Measurements from ENCODE around the gene SLC12A9. TPM values are rescaled to one million over a fixed set of nuclear protein-coding genes. Genes with fewer than 3 reads are reported as not detected.

Gene SLC12A9
- total and polyA plus RNA-seq, 5 experiments from 2014 or later, result 6.8 to 74.7 (median 9.4) TPM

GRCh38 chr7:100888291-100888987 is 35.9 kb downstream of the SLC12A9 start:
- DNase-seq (no peak), ATAC-seq (no peak)
- H3K27ac Mint-ChIP-seq, result peak overlapping the region; percentile 91 to 98 (median 96)
- peaks cover 22 to 70% (median 49%) of the 10 kb centered on the region in 4 donors for H3K4me1 Mint-ChIP-seq
- POLR2A ChIA-PET, result interaction anchor here (0.6 to 6.3 kb wide), 8 partner anchors 12 to 522 kb away, joined by 3 to 165 read pairs (median 5); partner anchors contain the start of genes EPHB4, FBXO24, FIS1 and LRCH4
- H3K27me3 Mint-ChIP-seq, result peaks cover 3 to 23% (median 8%) of the 10 kb centered on the region in 5 donors
- peak overlapping the region; percentile 80 to 94 (median 88) for H3K4me3 Mint-ChIP-seq
- H3K36me3 Mint-ChIP-seq, result peaks cover 0 to 52% (median 25%) of the 10 kb centered on the region in 3 donors
- no peaks in the 10 kb centered on the region for H3K9me3 Mint-ChIP-seq

GRCh38 chr7:100888988-100889750 is 36.7 kb downstream of the SLC12A9 start, which contains the start of gene UFSP1:
Gene UFSP1, minus strand, starts transcription at chr7:100889715. Its CDS starts 444 bp downstream, at chr7:100889271.
- DNase-seq (no peak), ATAC-seq (peak in 1 of 2 donors; percentile 1)
- Mint-ChIP-seq H3K27me3 (peaks cover 3 to 29% (median 11%) of the 10 kb centered on the region in 5 donors), H3K4me1 (peaks cover 22 to 64% (median 49%) of the 10 kb centered on the region in 4 donors), H3K36me3 (peaks cover 0 to 47% (median 22%) of the 10 kb centered on the region in 3 donors), H3K4me3 (peak within 1 kb of the TSS; percentile 84 to 94 (median 88)), H3K27ac (peak within 1 kb of the TSS; percentile 91 to 98 (median 96)), H3K9me3 (no peaks in the 10 kb centered on the region)
- POLR2A ChIA-PET, result interaction anchor here (0.5 to 6.3 kb wide), 12 partner anchors 13 to 461 kb away, joined by 3 to 165 read pairs (median 4); partner anchors contain the start of genes FBXO24, FIS1, PLOD3 and POP7

- no peak for DNase-seq
- Mint-ChIP-seq H3K4me1 (peaks cover 21 to 50% (median 43%) of the 10 kb centered on the region in 4 donors), H3K27me3 (peaks cover 4 to 36% (median 14%) of the 10 kb centered on the region in 5 donors), H3K27ac (peak overlapping the region in 3 of 10 donors; percentile 7 to 68 (median 31)), H3K4me3 (peak overlapping the region; percentile 82 to 94 (median 86)), H3K36me3 (peaks cover 0 to 30% (median 17%) of the 10 kb centered on the region in 3 donors), H3K9me3 (no peaks in the 10 kb centered on the region)
- POLR2A ChIA-PET, result interaction anchor here (0.6 to 6.3 kb wide), 3 partner anchors 14 to 203 kb away, joined by 3 to 165 read pairs (median 33); partner anchors contain the start of genes SLC12A9 and SRRT
- ATAC-seq, result no peak
Observed at GRCh38 chr7:100890653-100891567, 38.4 kb downstream of the SLC12A9 start.

DNA sequence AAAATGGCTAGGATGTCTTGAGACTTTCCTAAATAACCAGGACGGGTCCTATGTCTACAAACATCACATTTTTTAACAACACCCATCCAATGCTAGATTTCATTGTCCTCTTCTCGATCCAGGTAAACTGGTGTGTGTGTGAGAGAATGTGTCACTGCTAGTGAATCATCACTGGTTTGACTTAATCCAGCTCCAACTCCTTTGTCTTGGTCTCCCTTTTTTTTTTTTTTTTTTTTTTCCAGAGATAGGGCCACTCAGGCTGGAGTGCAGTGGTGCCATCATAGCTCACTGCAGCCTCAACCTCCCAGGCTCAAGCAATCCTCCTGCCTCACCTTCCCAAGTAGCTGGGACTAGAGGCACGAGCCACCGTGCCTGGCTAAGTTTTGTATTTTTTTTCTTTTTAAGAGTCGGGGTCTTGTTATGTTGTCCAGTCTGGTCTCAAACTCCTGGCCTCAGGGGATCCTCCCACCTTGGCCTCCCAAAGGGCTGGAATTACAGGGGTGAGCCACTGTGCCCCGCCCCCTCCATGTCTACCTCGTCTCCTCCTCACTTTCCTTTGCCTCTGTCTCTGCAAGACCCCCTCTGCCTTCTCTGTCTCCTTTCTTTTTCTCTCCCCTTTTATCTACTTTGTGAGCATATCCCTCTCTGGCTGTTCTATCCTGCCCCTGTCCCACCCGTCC is 39.2 kb downstream of the SLC12A9 start:
- peaks cover 0 to 1% (median 0%) of the 10 kb centered on the region in 9 donors for H3K9me3 Mint-ChIP-seq
- no peak for DNase-seq

GRCh38 chr7:100892364-100893317 is 40.1 kb downstream of the SLC12A9 start:
- Mint-ChIP-seq H3K27me3 (peaks cover 12 to 48% (median 20%) of the 10 kb centered on the region in 5 donors), H3K9me3 (peaks cover 0 to 3% (median 0%) of the 10 kb centered on the region in 9 donors), H3K4me1 (peaks cover 22 to 46% (median 38%) of the 10 kb centered on the region in 4 donors), H3K36me3 (peaks cover 0 to 16% (median under 1%) of the 10 kb centered on the region in 3 donors), H3K4me3 (peak overlapping the region in 5 of 10 donors; percentile 26 to 85 (median 42)), H3K27ac (peak overlapping the region in 1 of 10 donors; percentile 40)
- DNase-seq, result no peak
- POLR2A ChIA-PET, result no interaction called here
- no peak for ATAC-seq

More for the DNA sequence above, 39.2 kb downstream of the SLC12A9 start:
- Mint-ChIP-seq H3K4me1 (peaks cover 25 to 50% (median 44%) of the 10 kb centered on the region in 4 donors), H3K27me3 (peaks cover 9 to 44% (median 20%) of the 10 kb centered on the region in 5 donors), H3K27ac (peak overlapping the region in 5 of 10 donors; percentile 15 to 68 (median 40)), H3K36me3 (peaks cover 0 to 26% (median 10%) of the 10 kb centered on the region in 3 donors), H3K4me3 (peak overlapping the region; percentile 31 to 85 (median 80))
- no peak for ATAC-seq
- POLR2A ChIA-PET, result interaction anchor here (0.6 to 6.3 kb wide), 3 partner anchors 15 to 204 kb away, joined by 3 to 165 read pairs (median 33); partner anchors contain the start of genes SLC12A9 and SRRT

DNA sequence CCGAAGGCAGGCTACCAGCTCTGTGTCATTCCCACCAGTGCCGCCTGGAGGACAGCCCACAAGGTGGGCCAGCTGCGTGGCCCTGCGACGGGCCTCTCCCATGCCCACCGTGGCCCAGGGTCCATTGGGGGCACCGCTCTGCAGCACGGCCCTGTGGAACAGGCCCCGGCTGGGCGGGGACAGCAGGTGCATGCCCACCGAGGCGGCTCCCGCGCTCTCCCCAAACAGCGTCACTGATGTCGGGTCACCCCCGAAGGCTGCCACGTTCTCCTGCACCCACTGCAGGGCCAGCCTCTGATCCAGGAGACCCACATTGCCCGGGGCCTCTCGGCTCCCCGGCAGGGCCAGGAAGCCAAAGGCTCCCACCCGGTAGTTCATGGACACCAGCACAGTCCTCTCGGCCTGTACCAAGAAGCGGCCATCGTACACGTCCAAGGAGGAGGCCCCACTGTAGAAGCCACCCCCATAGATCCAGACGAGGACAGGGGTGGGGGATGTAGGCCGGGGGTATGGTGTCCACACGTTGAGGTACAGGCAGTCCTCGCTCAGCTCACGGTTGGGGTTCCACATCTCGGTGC is 40.9 kb downstream of the SLC12A9 start:
- H3K36me3 Mint-ChIP-seq, result peaks cover 0 to 10% (median 0%) of the 10 kb centered on the region in 3 donors
- peak overlapping the region in 3 of 10 donors; percentile 18 to 62 (median 48) for H3K4me3 Mint-ChIP-seq
- DNase-seq (no peak), ATAC-seq (no peak)
- peaks cover 12 to 56% (median 27%) of the 10 kb centered on the region in 5 donors for H3K27me3 Mint-ChIP-seq
- no peak overlapping the region for H3K27ac Mint-ChIP-seq
- peaks cover 17 to 38% (median 33%) of the 10 kb centered on the region in 4 donors for H3K4me1 Mint-ChIP-seq
- POLR2A ChIA-PET, result interaction anchor here (0.6 to 1.2 kb wide), 2 partner anchors 19 to 167 kb away, joined by 5 read pairs; partner anchors contain the start of gene SRRT
- H3K9me3 Mint-ChIP-seq, result peaks cover 0 to 3% (median 0%) of the 10 kb centered on the region in 9 donors

- no peak for ATAC-seq
- Mint-ChIP-seq H3K27me3 (peaks cover 12 to 58% (median 30%) of the 10 kb centered on the region in 5 donors), H3K9me3 (peaks cover 0 to 3% (median 0%) of the 10 kb centered on the region in 9 donors), H3K4me1 (peaks cover 16 to 33% (median 28%) of the 10 kb centered on the region in 4 donors), H3K27ac (no peak overlapping the region), H3K36me3 (peaks cover 0 to 8% (median 0%) of the 10 kb centered on the region in 3 donors), H3K4me3 (peak overlapping the region in 9 of 10 donors; percentile 18 to 94 (median 36))
- DNase-seq, result no peak
- POLR2A ChIA-PET, result interaction anchor here (0.6 to 1.2 kb wide), 3 partner anchors 20 to 171 kb away, joined by 4 to 5 read pairs (median 5); partner anchors contain the start of gene SRRT
Observed at GRCh38 chr7:100893910-100894721, 41.6 kb downstream of the SLC12A9 start.

DNA sequence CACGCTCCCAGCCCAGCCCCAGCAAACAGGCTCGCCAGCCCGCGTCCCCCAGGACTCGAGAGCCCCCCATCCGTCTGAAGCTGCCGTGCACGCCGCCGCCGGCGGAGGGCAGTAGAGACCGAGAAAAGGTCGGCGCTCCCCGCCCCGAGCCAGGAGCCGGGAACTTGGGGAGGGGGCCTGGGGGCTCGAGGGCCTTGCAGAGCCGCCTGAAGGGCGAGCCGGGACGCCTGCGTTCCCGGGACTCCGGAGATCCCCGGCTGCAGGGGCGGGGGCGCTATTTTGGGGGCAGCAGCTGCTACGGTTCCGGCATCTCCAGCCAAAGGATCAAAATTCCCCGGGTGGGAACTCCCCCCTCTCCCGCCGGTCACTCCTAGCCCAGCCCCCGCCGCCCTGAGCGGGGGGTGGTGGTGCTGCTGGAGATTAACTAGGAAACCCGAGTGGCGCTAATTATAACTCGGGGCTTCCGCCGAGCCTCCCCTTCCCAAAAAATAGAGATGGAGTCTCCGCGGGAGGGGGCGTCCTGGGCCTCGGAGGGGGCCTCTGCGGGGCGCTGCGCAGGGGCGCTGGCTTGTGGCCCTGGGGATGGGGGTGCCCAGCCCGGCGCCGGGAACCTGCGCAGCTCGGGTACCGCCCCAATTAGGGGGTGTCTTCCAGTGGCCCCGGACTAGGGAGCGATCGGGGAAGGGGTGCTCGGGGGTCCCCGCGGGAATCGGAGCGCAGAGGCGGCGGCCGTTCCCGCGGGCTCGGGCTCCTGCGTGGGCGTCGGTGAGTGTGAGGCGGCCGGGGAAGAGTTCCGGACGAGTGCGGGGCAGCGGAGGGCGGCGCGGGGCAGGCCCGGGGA is 42.6 kb downstream of the SLC12A9 start:
- Mint-ChIP-seq H3K4me1 (peaks cover 16 to 32% (median 25%) of the 10 kb centered on the region in 4 donors), H3K27ac (no peak overlapping the region), H3K27me3 (peaks cover 14 to 58% (median 32%) of the 10 kb centered on the region in 5 donors), H3K9me3 (peaks cover 0 to 3% (median 0%) of the 10 kb centered on the region in 9 donors), H3K4me3 (peak overlapping the region in 9 of 10 donors; percentile 10 to 94 (median 49)), H3K36me3 (peaks cover 0 to 8% (median 0%) of the 10 kb centered on the region in 3 donors)
- POLR2A ChIA-PET, result interaction anchor here (0.5 to 1.2 kb wide), 4 partner anchors 15 to 71 kb away, joined by 3 to 5 read pairs (median 3); partner anchors contain the start of gene SRRT
- peak; percentile 33 to 35 for ATAC-seq
- DNase-seq, result peak; percentile 38 to 81 (median 64)
